Stimulated activated CD4-positive, alpha-beta T cell treated with anti-CD3 and anti-CD28 coated beads, TNF-alpha, amount 100 ng/mL, for 48 hours (primary cell): ENCODE data around the gene PBX4.
A peak's percentile ranks its signal among the peaks of the same experiment; 100 is the strongest.
"Not testable (repeated sequence)": the region's sequence is repeated elsewhere in the genome, so short reads cannot be mapped to it uniquely, and the experiment has no call there.

ENCODE experiments used
- DNase-seq, 3 donors: peaks; one replicate each; pipeline ENCODE4 v3.0.0-alpha.2; 2020; ENCODE audit warnings: low read depth in 3 of 3

PBX4 gene

GRCh38 chr19:19618219-19619051, at the start of gene PBX4:
TSS of gene PBX4 (minus strand) at chr19:19618687. CDS start at chr19:19618629, 58 bp downstream.
- DNase-seq = peak; percentile 97 to 99 (median 98)

- not testable (repeated sequence) for DNase-seq
These were observed 47.0 kb upstream of the PBX4 start for GRCh38 chr19:19665420-19665948.

GRCh38 chr19:19663256-19664120, 45.0 kb upstream of the PBX4 start, which contains the start of gene ATP13A1:
TSS of gene ATP13A1 (minus strand) at chr19:19663676. CDS start at chr19:19663666, 10 bp downstream.
- peak; percentile 84 to 92 (median 89) for DNase-seq

- no peak for DNase-seq
These were observed 44.4 kb upstream of the PBX4 start for GRCh38 chr19:19662871-19663255.

GRCh38 chr19:19662344-19662743, 43.9 kb upstream of the PBX4 start:
- DNase-seq = no peak

- DNase-seq = peak in 2 of 3 donors; percentile 20 to 32
These were observed 43.3 kb upstream of the PBX4 start for GRCh38 chr19:19661675-19662251.

- DNase-seq = no peak
These were observed 42.7 kb upstream of the PBX4 start for GRCh38 chr19:19661141-19661674.

GRCh38 chr19:19659646-19660245, 41.3 kb upstream of the PBX4 start:
- no peak for DNase-seq

GRCh38 chr19:19657397-19657783, 38.9 kb upstream of the PBX4 start:
- no peak for DNase-seq

- no peak for DNase-seq
These were observed 38.2 kb upstream of the PBX4 start for GRCh38 chr19:19656451-19657396.

GRCh38 chr19:19655641-19656343, 37.3 kb upstream of the PBX4 start:
- DNase-seq = no peak

GRCh38 chr19:19655051-19655594, 36.6 kb upstream of the PBX4 start:
- DNase-seq = no peak

- no peak for DNase-seq
These were observed 36.0 kb upstream of the PBX4 start for GRCh38 chr19:19654441-19654840.

GRCh38 chr19:19653597-19654147, 35.2 kb upstream of the PBX4 start:
- no peak for DNase-seq

GRCh38 chr19:19652482-19653295, 34.2 kb upstream of the PBX4 start:
- no peak for DNase-seq

GRCh38 chr19:19651076-19651475, 32.6 kb upstream of the PBX4 start:
- DNase-seq = no peak

- DNase-seq = no peak
These were observed 31.8 kb upstream of the PBX4 start for GRCh38 chr19:19650331-19650730.

- no peak for DNase-seq
These were observed 31.1 kb upstream of the PBX4 start for GRCh38 chr19:19649580-19649995.
